ENCODE results near the gene GRIN3B. TPM values are rescaled to one million over a fixed set of nuclear protein-coding genes. Genes with fewer than 3 reads are reported as not detected.

Gene GRIN3B
- total and polyA plus RNA-seq, 2 of the 8 experiments (the other 6 are each of a cell fraction or from before 2014, with no cell fraction given), result 0.45 to 1.0 TPM

DNA sequence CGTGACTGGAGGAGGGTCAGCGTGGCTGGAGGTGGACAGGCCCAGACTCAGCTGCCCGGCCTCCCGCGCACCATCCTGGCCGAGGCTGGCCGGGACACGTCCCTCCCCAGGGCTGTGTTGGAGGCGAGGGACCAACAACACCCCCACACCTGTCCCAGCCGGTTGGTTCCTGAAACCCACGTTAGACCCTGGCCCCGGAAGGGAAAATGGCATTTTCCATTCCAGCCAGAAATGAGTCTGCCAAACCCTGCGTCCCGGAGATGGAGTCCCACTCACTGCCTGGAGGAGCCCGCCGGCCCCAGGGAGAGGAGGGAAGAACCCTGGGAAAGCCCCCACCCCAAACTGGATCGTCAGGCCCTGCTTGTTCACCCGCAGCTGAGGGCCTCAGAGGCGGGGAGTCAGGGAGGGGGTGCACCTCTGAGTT lies 20.9 kb upstream of the GRIN3B start (continued):
- TF ChIP-seq, protein P1, sequence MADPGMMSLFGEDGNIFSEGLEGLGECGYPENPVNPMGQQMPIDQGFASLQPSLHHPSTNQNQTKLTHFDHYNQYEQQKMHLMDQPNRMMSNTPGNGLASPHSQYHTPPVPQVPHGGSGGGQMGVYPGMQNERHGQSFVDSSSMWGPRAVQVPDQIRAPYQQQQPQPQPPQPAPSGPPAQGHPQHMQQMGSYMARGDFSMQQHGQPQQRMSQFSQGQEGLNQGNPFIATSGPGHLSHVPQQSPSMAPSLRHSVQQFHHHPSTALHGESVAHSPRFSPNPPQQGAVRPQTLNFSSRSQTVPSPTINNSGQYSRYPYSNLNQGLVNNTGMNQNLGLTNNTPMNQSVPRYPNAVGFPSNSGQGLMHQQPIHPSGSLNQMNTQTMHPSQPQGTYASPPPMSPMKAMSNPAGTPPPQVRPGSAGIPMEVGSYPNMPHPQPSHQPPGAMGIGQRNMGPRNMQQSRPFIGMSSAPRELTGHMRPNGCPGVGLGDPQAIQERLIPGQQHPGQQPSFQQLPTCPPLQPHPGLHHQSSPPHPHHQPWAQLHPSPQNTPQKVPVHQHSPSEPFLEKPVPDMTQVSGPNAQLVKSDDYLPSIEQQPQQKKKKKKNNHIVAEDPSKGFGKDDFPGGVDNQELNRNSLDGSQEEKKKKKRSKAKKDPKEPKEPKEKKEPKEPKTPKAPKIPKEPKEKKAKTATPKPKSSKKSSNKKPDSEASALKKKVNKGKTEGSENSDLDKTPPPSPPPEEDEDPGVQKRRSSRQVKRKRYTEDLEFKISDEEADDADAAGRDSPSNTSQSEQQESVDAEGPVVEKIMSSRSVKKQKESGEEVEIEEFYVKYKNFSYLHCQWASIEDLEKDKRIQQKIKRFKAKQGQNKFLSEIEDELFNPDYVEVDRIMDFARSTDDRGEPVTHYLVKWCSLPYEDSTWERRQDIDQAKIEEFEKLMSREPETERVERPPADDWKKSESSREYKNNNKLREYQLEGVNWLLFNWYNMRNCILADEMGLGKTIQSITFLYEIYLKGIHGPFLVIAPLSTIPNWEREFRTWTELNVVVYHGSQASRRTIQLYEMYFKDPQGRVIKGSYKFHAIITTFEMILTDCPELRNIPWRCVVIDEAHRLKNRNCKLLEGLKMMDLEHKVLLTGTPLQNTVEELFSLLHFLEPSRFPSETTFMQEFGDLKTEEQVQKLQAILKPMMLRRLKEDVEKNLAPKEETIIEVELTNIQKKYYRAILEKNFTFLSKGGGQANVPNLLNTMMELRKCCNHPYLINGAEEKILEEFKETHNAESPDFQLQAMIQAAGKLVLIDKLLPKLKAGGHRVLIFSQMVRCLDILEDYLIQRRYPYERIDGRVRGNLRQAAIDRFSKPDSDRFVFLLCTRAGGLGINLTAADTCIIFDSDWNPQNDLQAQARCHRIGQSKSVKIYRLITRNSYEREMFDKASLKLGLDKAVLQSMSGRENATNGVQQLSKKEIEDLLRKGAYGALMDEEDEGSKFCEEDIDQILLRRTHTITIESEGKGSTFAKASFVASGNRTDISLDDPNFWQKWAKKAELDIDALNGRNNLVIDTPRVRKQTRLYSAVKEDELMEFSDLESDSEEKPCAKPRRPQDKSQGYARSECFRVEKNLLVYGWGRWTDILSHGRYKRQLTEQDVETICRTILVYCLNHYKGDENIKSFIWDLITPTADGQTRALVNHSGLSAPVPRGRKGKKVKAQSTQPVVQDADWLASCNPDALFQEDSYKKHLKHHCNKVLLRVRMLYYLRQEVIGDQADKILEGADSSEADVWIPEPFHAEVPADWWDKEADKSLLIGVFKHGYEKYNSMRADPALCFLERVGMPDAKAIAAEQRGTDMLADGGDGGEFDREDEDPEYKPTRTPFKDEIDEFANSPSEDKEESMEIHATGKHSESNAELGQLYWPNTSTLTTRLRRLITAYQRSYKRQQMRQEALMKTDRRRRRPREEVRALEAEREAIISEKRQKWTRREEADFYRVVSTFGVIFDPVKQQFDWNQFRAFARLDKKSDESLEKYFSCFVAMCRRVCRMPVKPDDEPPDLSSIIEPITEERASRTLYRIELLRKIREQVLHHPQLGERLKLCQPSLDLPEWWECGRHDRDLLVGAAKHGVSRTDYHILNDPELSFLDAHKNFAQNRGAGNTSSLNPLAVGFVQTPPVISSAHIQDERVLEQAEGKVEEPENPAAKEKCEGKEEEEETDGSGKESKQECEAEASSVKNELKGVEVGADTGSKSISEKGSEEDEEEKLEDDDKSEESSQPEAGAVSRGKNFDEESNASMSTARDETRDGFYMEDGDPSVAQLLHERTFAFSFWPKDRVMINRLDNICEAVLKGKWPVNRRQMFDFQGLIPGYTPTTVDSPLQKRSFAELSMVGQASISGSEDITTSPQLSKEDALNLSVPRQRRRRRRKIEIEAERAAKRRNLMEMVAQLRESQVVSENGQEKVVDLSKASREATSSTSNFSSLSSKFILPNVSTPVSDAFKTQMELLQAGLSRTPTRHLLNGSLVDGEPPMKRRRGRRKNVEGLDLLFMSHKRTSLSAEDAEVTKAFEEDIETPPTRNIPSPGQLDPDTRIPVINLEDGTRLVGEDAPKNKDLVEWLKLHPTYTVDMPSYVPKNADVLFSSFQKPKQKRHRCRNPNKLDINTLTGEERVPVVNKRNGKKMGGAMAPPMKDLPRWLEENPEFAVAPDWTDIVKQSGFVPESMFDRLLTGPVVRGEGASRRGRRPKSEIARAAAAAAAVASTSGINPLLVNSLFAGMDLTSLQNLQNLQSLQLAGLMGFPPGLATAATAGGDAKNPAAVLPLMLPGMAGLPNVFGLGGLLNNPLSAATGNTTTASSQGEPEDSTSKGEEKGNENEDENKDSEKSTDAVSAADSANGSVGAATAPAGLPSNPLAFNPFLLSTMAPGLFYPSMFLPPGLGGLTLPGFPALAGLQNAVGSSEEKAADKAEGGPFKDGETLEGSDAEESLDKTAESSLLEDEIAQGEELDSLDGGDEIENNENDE (IDR thresholded peaks at IDR 0.05; ENCODE audit: insufficient replicate concordance, low read length), result no peak
- TF ChIP-seq GTF2F1 (IDR thresholded peaks at IDR 0.05; ENCODE audit: borderline replicate concordance, low read depth, low read length) (no peak), SRF (IDR thresholded peaks at IDR 0.05; ENCODE audit: low read depth, low read length) (no peak), CHD2 (IDR thresholded peaks at IDR 0.05; ENCODE audit: low read length) (no peak)

All from H1 (cell line).